ENCODE results near the gene COG3. TPM values are rescaled to one million over a fixed set of nuclear protein-coding genes. Genes with fewer than 3 reads are reported as not detected.

COG3 gene
- total and polyA plus RNA-seq, 2 donors (not counting 3 experiments of a cell fraction or from before 2014, with no cell fraction given): 18.9 to 27.0 TPM

DNA sequence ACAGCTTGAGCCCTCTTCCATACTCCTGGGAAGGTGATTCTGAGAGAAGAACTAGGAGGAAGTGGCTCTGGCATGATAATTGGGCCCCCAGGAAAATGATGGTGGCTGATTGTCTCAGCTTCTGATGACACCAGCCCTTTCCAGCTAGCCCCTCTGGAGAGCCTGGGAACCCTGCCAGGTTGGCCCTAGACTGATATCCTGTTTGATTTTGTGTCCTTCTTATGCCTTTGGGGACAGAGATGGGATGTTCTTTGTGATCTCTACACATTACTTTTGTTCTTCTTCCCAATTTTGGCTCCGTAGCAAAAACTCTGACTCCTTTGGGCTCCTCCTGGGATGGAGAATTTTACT is 111.1 kb downstream of the COG3 start:
- Histone ChIP-seq H4K20me1 (replicated peaks; ENCODE audit: control insufficient read depth, extremely low read depth, insufficient read depth, low read length) (no peaks in the 10 kb centered on the region), H3K9me1 (replicated peaks; ENCODE audit: control insufficient read depth, extremely low read depth, insufficient read depth, low read length) (no peaks in the 10 kb centered on the region), H3K36me3 (ENCODE audit: control insufficient read depth in 2 of 2, extremely low read depth in 1 of 2, insufficient read depth in 2 of 2, low read length in 2 of 2) (no peaks in the 10 kb centered on the region), H3K4me2 (ENCODE audit: insufficient read depth, low read length) (no peak overlapping the region), H3K27ac (ENCODE audit: insufficient read depth, low read depth, low read length) (no peak overlapping the region), H3K27me3 (ENCODE audit: control insufficient read depth in 2 of 2, insufficient read depth in 2 of 2, low read length in 2 of 2) (peaks cover 2 to 6% of the 10 kb centered on the region in 2 experiments), H3K79me2 (ENCODE audit: control insufficient read depth, insufficient read depth, low read length) (no peaks in the 10 kb centered on the region), H3K9ac (replicated peaks; ENCODE audit: extremely low read depth, insufficient read depth, low read length) (no peak overlapping the region), H2AFZ (ENCODE audit: low read depth, low read length) (no peak overlapping the region), H3K4me3 (replicated peaks in 1 of 3; ENCODE audit: insufficient read depth in 1 of 3, low read depth in 1 of 3, low read length in 3 of 3) (no peak overlapping the region), H3K9me3 (replicated peaks; ENCODE audit: control insufficient read depth, insufficient read depth, low read length) (no peaks in the 10 kb centered on the region), H3K4me1 (ENCODE audit: control insufficient read depth, extremely low read depth, insufficient read depth, low read length) (no peaks in the 10 kb centered on the region)
- DNase-seq (ENCODE audit: low read depth, low spot score) (no peak), FAIRE-seq (no peak)
- POLR2A ChIA-PET: no interaction called here
- CTCF ChIA-PET: no interaction called here
- intact Hi-C loops (cut with micrococcal nuclease): no loop called here
- TF ChIP-seq GATA2 (IDR thresholded peaks at IDR 0.05; ENCODE audit: insufficient read depth, insufficient read length, low read depth, low read length): no peak
- dilution Hi-C loops (cut with MboI; ENCODE audit: extremely low pct_ligation_motif_present, low sequenced_read_pairs): no loop called here
- BruUV-seq (replicated peaks): no TSS peak

DNA sequence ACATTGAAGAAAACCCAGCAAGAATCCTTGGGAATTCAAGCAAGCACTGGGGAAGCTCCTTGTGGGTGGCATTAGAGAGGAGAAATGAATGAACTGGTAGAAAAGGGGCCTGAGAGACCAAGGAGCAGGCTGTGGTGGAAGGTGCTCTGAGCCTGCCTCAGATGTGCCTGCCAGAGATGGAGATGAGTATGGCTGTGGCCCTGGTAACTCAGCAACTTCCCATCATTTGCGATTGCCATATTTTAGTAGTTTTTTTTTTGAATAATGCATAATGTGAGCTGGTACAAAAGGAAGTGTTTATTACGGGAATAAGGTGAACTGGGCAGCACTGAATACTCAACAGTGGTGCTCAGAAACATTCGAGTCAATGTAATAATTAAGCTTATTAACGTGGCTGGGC is 111.7 kb downstream of the COG3 start:
- Histone ChIP-seq H4K20me1 (replicated peaks; ENCODE audit: control insufficient read depth, extremely low read depth, insufficient read depth, low read length) (no peaks in the 10 kb centered on the region), H3K27me3 (ENCODE audit: control insufficient read depth in 2 of 2, insufficient read depth in 2 of 2, low read length in 2 of 2) (peaks cover 2 to 6% of the 10 kb centered on the region in 2 experiments), H3K36me3 (ENCODE audit: control insufficient read depth in 2 of 2, extremely low read depth in 1 of 2, insufficient read depth in 2 of 2, low read length in 2 of 2) (no peaks in the 10 kb centered on the region), H3K4me3 (replicated peaks in 1 of 3; ENCODE audit: insufficient read depth in 1 of 3, low read depth in 1 of 3, low read length in 3 of 3) (no peak overlapping the region), H3K4me2 (ENCODE audit: insufficient read depth, low read length) (no peak overlapping the region), H3K9ac (replicated peaks; ENCODE audit: extremely low read depth, insufficient read depth, low read length) (no peak overlapping the region), H2AFZ (ENCODE audit: low read depth, low read length) (no peak overlapping the region), H3K79me2 (ENCODE audit: control insufficient read depth, insufficient read depth, low read length) (no peaks in the 10 kb centered on the region), H3K9me3 (replicated peaks; ENCODE audit: control insufficient read depth, insufficient read depth, low read length) (no peaks in the 10 kb centered on the region), H3K4me1 (ENCODE audit: control insufficient read depth, extremely low read depth, insufficient read depth, low read length) (no peaks in the 10 kb centered on the region), H3K27ac (ENCODE audit: insufficient read depth, low read depth, low read length) (no peak overlapping the region), H3K9me1 (replicated peaks; ENCODE audit: control insufficient read depth, extremely low read depth, insufficient read depth, low read length) (no peaks in the 10 kb centered on the region)
- ChIA-PET POLR2A (no interaction called here), CTCF (no interaction called here)
- BruUV-seq (replicated peaks): no TSS peak
- TF ChIP-seq FOS (IDR thresholded peaks at IDR 0.05; ENCODE audit: borderline replicate concordance, insufficient read depth, low read length) (no peak), POLR2AphosphoS5 (IDR thresholded peaks at IDR 0.05; ENCODE audit: insufficient read depth, low read depth, low read length) (no peak), MYC (IDR thresholded peaks at IDR 0.05; ENCODE audit: low read depth, low read length) (no peak), JUN (IDR thresholded peaks at IDR 0.05; ENCODE audit: borderline replicate concordance, insufficient read depth, insufficient read length, low read depth) (no peak), MAX (IDR thresholded peaks at IDR 0.05; ENCODE audit: insufficient read depth, insufficient read length) (no peak), GATA2 (IDR thresholded peaks at IDR 0.05; ENCODE audit: insufficient read depth, insufficient read length, low read depth, low read length) (no peak), EZH2 (IDR thresholded peaks at IDR 0.05; ENCODE audit: borderline replicate concordance, low read depth, low read length, severe bottlenecking) (no peak), POLR2A (IDR thresholded peaks at IDR 0.05; ENCODE audit: low read depth, low read length) (no peak)
- TF ChIP-seq, protein P1, sequence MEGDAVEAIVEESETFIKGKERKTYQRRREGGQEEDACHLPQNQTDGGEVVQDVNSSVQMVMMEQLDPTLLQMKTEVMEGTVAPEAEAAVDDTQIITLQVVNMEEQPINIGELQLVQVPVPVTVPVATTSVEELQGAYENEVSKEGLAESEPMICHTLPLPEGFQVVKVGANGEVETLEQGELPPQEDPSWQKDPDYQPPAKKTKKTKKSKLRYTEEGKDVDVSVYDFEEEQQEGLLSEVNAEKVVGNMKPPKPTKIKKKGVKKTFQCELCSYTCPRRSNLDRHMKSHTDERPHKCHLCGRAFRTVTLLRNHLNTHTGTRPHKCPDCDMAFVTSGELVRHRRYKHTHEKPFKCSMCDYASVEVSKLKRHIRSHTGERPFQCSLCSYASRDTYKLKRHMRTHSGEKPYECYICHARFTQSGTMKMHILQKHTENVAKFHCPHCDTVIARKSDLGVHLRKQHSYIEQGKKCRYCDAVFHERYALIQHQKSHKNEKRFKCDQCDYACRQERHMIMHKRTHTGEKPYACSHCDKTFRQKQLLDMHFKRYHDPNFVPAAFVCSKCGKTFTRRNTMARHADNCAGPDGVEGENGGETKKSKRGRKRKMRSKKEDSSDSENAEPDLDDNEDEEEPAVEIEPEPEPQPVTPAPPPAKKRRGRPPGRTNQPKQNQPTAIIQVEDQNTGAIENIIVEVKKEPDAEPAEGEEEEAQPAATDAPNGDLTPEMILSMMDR (IDR thresholded peaks at IDR 0.05; ENCODE audit: extremely low read depth in 1 of 2, insufficient read depth in 1 of 2, low read depth in 1 of 2, low read length in 2 of 2): no peak
- intact Hi-C loops (cut with micrococcal nuclease) (no loop called here), dilution Hi-C loops (cut with MboI; ENCODE audit: extremely low pct_ligation_motif_present, low sequenced_read_pairs) (no loop called here)
- DNase-seq (ENCODE audit: low read depth, low spot score) (no peak), FAIRE-seq (no peak)
